ENCODE data around the gene BHLHA15.

Gene BHLHA15

GRCh38 chr7:98194672-98195457 is 16.4 kb upstream of the BHLHA15 start:
- no peak for TF ChIP-seq ZNF274 (IDR thresholded peaks at IDR 0.05; ENCODE audit: low read depth, low read length)
- no peak overlapping the region for H3K4me3 ChIP-seq (ENCODE audit: low read length)

GRCh38 chr7:98196706-98197605 is 14.3 kb upstream of the BHLHA15 start:
- TF ChIP-seq ZNF274 (IDR thresholded peaks at IDR 0.05; ENCODE audit: low read depth, low read length): no peak
- H3K4me3 ChIP-seq (ENCODE audit: low read length): no peak overlapping the region

- TF ChIP-seq ZNF274 (IDR thresholded peaks at IDR 0.05; ENCODE audit: low read depth, low read length): no peak
- H3K4me3 ChIP-seq (ENCODE audit: low read length): no peak overlapping the region
These were observed 12.1 kb upstream of the BHLHA15 start for GRCh38 chr7:98199131-98199530.

- TF ChIP-seq ZNF274 (IDR thresholded peaks at IDR 0.05; ENCODE audit: low read depth, low read length): no peak
- H3K4me3 ChIP-seq (ENCODE audit: low read length): no peak overlapping the region
These were observed 10.9 kb upstream of the BHLHA15 start for GRCh38 chr7:98200364-98200763.

- TF ChIP-seq ZNF274 (IDR thresholded peaks at IDR 0.05; ENCODE audit: low read depth, low read length): no peak
- peak overlapping the region; percentile 37; the same call in 1 of the 2 replicates for H3K4me3 ChIP-seq (ENCODE audit: low read length)
These were observed 8.7 kb upstream of the BHLHA15 start for GRCh38 chr7:98202367-98203195.

- TF ChIP-seq ZNF274 (IDR thresholded peaks at IDR 0.05; ENCODE audit: low read depth, low read length): no peak
- H3K4me3 ChIP-seq (ENCODE audit: low read length): peak overlapping the region; percentile 37; the same call in 1 of the 2 replicates
These were observed 7.8 kb upstream of the BHLHA15 start for GRCh38 chr7:98203261-98203963.

- no peak for TF ChIP-seq ZNF274 (IDR thresholded peaks at IDR 0.05; ENCODE audit: low read depth, low read length)
- no peak overlapping the region; the same call in 1 of the 2 replicates for H3K4me3 ChIP-seq (ENCODE audit: low read length)
These were observed 7.2 kb upstream of the BHLHA15 start for GRCh38 chr7:98203964-98204605.

GRCh38 chr7:98204670-98205069 is 6.6 kb upstream of the BHLHA15 start:
- TF ChIP-seq ZNF274 (IDR thresholded peaks at IDR 0.05; ENCODE audit: low read depth, low read length): no peak
- H3K4me3 ChIP-seq (ENCODE audit: low read length): no peak overlapping the region

- TF ChIP-seq ZNF274 (IDR thresholded peaks at IDR 0.05; ENCODE audit: low read depth, low read length): no peak
- no peak overlapping the region for H3K4me3 ChIP-seq (ENCODE audit: low read length)
These were observed 5.9 kb upstream of the BHLHA15 start for GRCh38 chr7:98205162-98205845.

GRCh38 chr7:98206451-98207330 is 4.5 kb upstream of the BHLHA15 start:
- no peak for TF ChIP-seq ZNF274 (IDR thresholded peaks at IDR 0.05; ENCODE audit: low read depth, low read length)
- no peak overlapping the region for H3K4me3 ChIP-seq (ENCODE audit: low read length)

GRCh38 chr7:98209166-98209920 is 1.9 kb upstream of the BHLHA15 start:
- H3K4me3 ChIP-seq (ENCODE audit: low read length): no peak overlapping the region
- TF ChIP-seq ZNF274 (IDR thresholded peaks at IDR 0.05; ENCODE audit: low read depth, low read length): no peak
